VCaP (cell line): ENCODE data around the gene HS1BP3.

Experiments used
- H3K27ac ChIP-seq: fragments of 450-650 bp; 2 replicates; pipeline ENCODE4 v1.5.1; 2017
- TF ChIP-seq, protein P1 (sequence below): fragments of 450-650 bp; conservative IDR thresholded peaks from 2 replicates; pipeline ENCODE4 v1.5.1; 2017; ENCODE audit warnings: mild to moderate bottlenecking, moderate library complexity

Gene HS1BP3, protein sequence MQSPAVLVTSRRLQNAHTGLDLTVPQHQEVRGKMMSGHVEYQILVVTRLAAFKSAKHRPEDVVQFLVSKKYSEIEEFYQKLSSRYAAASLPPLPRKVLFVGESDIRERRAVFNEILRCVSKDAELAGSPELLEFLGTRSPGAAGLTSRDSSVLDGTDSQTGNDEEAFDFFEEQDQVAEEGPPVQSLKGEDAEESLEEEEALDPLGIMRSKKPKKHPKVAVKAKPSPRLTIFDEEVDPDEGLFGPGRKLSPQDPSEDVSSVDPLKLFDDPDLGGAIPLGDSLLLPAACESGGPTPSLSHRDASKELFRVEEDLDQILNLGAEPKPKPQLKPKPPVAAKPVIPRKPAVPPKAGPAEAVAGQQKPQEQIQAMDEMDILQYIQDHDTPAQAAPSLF

DNA sequence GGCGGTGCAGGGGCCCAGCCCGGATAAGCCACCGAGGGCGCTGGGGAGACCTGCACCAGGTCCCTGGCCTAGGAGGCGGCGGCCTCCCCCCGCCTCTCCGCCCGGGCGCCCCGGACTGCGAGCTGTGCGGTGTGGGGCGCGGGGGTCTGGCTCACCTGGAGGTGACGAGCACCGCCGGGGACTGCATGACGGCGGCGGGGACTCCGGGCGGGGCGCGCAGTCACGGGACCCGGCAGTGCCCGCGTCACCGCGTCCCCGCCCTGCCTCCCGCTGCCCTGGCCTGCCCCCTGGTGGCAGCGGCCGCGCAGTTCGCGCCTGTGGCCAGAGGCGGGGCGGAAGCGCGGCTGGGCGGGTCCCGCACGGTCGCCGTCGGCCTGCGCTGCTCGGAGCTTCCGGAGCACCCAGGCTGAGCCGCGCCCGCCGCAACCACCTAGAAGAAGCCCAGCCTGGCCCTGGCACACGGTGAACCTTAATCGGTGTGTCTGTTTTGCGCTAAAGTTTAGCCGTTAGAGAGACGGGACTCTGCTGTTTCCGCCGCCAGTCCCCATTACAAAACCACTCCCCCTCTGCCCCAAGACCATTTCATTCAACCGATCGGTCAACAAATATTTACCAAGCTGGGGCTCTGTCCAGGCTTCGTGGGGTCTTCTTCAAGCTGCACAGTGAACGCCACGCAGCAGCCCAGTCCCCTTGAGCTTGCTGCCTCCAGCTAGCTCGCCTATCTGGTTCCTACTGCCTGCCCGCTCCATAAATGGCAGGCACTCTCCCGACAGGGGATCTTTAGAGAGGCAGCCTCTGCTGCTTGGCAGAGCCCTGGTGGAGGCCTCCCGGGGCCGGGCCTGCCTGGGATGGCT, at the start of gene HS1BP3:
Gene HS1BP3 (minus strand): TSS at position 222 of the 854 bp plus-strand sequence. CDS start 35 bp downstream, at position 187.
- peak within 1 kb of the TSS; percentile 87 for H3K27ac ChIP-seq
- TF ChIP-seq, protein P1, sequence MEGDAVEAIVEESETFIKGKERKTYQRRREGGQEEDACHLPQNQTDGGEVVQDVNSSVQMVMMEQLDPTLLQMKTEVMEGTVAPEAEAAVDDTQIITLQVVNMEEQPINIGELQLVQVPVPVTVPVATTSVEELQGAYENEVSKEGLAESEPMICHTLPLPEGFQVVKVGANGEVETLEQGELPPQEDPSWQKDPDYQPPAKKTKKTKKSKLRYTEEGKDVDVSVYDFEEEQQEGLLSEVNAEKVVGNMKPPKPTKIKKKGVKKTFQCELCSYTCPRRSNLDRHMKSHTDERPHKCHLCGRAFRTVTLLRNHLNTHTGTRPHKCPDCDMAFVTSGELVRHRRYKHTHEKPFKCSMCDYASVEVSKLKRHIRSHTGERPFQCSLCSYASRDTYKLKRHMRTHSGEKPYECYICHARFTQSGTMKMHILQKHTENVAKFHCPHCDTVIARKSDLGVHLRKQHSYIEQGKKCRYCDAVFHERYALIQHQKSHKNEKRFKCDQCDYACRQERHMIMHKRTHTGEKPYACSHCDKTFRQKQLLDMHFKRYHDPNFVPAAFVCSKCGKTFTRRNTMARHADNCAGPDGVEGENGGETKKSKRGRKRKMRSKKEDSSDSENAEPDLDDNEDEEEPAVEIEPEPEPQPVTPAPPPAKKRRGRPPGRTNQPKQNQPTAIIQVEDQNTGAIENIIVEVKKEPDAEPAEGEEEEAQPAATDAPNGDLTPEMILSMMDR, result peak; percentile 97

DNA sequence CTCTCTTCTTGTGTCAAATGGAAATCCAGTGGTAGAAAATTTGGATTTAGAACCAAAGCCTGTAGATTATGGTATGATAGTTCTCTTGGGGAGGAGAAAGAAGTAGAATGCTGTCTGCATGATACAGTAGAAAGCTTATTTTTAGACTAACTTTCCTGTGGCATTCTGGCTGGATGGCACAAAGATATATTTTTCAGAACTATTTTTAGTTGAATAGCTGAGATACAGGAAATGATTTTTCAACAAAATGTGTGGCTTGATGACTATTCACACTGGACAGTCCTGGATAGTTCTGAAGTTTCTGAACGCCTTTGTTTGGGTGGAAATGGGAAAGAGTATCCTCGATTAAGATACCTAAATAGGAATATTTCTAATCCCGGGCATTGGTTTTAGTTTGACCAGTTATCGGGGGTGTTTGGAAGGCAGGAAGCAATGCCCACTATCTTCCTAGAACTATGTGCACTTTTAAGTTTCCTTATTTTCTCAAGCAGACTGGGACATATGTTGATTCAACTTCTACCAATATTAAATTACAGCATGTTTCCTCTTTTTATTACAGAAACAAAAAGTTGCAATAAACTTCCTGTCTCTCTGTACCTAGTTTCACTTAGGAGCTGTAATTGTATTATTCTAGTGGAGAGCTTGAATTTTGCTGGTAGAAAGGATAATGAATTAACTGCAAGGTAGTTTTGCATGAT, 48.2 kb upstream of the HS1BP3 start:
- no peak overlapping the region for H3K27ac ChIP-seq
- TF ChIP-seq, protein P1, result no peak

DNA sequence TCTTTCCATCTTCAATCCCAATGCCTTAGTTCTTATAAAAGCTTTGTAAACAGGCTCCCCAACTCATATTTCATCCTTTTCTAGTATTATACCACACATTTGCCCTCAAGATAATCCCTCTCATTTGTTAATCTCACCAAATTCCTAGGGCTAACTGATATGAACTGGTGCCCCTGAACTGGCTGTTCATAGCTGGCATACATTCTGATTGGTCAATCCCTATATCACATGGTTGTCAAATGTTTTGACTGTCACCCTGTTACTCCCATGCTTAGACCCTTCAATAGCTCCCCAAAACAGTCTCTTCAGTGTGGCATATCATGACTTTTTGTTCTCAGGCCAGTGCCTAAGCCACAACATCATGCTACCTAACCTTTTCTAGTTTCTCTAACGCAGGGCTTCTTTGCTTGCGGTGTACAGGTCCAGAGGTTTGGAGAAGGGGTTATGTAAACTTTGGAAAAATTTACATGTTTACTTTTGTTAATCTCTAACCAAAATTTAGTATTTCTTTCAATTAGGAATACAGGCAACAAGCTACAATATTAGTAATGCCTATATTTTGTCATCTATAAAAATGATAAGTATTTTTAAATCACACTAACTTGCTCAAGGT, 46.5 kb upstream of the HS1BP3 start:
- TF ChIP-seq, protein P1, result no peak
- H3K27ac ChIP-seq, result no peak overlapping the region

DNA sequence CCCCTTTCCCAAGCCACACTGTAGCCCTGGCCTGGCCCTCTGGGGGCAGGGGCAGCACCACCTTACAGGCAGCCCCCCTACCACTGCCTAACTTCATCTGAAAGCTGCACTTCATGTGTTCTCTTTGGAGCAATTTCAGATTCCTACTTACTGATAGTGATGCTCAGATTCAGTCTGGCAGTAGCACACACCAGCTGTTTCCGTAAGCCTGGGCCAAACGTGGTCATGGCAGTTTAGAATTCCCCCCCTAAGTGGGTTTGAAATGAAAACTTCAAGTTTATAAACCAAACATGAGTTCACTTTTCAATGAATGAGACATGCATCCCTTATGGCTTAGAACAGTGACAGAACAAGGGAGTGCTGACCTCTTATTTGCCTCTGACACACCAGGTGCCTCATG, 45.5 kb upstream of the HS1BP3 start:
- TF ChIP-seq, protein P1, result no peak
- H3K27ac ChIP-seq, result no peak overlapping the region

DNA sequence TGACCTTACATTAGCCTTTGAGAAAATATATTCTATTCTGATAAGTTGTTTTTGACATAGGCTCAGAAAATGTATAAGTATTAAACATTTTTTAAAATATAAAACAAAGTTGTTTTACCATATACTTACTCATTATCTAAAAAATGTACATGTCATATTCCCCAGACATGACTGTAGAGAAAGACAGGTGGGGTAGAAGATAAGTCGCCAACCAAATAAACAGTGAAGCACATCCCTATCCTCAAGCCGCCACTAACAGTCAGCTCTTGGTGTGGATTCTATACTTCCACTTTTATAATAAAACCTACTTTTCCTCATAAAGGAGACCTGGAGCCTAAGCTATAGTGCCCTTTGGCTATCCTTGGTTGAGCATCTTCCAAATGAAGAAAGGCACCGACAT, 42.4 kb upstream of the HS1BP3 start:
- H3K27ac ChIP-seq, result no peak overlapping the region
- TF ChIP-seq, protein P1, result no peak

DNA sequence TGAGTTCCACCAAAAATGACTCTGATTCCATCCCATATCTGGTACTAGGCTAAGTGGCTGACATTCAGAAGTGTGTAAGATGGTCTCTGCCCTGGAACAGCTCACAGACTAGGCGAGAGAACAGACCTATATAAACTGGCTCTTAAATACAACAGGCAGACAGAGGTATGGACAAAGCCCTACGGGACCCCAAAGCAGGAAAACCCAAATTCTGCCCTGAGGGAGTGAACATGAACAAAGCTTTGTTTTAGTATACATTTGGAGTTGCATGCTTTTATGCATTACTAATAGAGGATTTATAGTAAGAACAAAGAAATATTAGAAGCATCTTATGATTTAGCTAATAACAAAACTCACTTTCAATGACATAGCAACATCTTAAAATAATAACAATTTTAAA, 41.2 kb upstream of the HS1BP3 start:
- H3K27ac ChIP-seq, result no peak overlapping the region
- TF ChIP-seq, protein P1, result no peak
